GM21737 (cell line): ENCODE data around the gene SPRY4.
"Not testable (repeated sequence)": the region's sequence is repeated elsewhere in the genome, so short reads cannot be mapped to it uniquely, and the experiment has no call there.

ENCODE experiments used
- ATAC-seq: cut with Tn5 transposase; IDR thresholded peaks from one replicate; pipeline ENCODE4 v1.9.1; 2021; ENCODE audit warnings: mild to moderate bottlenecking, moderate library complexity; ENCODE audit not compliant: unreplicated experiment

SPRY4 gene

DNA sequence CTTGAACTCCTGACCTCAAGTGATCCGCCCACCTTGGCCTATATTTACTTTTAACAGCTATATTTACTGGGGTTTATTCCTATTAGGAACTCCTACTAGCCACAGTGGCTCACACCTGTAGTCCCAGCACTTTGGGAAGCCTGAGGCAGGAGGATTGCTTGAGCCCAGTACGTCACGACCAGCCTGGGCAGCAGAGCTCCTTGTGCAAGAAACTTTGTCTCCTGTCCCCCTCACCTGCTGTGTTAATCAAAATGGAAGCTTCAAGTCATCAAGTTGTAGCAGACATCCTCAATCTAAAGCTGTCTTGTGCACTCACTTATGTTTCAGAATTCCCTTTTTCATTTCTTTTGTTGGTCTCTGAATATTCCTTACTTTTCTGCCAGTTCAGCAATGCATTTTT is 15.0 kb upstream of the SPRY4 start:
- ATAC-seq = no peak

GRCh38 chr5:142334538-142334937 is 9.7 kb upstream of the SPRY4 start:
- ATAC-seq = no peak

DNA sequence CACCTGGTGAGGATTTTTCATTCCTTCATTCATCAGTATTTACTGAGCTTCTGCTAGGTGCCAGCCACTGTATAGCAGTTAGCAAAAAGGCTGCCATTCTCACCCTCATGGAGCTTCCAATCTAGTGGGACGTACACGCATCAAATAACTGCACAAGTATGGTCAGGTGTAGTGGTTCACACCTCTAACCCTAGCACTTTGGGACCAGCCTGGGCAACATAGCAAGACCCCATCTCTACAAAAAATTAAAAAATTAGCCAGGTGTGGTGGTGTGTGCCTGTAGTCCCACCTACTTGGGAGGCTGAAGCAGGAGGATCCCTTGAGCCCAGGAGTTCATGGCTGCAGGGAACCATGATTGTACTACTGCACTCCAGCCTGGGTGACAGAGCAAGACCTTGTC is 8.9 kb upstream of the SPRY4 start:
- ATAC-seq = not testable (repeated sequence)

DNA sequence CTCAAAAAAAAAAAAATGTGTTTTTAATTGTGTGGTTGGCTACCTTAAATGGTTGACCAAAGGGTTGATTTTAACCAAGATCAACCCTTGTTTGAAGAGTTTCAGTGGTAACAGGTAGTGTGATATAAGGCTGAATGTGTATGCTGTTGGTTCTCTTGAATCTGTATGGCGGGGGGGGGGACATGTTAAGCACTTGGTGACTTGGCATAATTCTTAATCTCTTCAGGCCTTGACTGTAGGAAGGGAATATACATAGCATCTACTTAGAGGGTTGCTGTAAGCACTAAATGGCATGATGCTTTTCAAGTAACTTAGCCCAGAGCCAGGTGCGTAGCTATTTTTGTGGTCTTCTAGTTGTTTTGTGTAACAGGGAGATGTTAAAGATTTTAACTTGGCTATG is 5.6 kb upstream of the SPRY4 start:
- ATAC-seq = no peak

DNA sequence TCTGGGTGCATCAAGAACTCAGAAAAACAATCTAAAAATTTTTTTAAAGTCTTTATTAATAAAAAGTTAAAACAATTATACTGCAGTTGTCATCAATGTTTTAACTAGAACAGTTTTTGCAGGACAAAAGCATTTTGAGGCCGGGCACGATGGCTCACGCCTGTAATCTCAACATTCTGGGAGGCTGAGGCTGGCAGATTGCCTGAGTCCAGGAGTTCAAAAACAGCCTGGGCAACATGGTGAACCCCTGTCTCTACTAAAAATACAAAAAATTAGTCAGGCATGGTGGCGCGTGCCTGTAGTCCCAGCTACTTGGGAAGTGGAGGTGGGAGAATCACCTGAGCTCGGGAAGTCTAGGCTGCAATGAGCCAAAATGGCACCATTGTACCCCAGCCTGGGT is 5.2 kb upstream of the SPRY4 start:
- ATAC-seq = no peak

- no peak for ATAC-seq
Observed at GRCh38 chr5:142327111-142327842, 2.5 kb upstream of the SPRY4 start.

DNA sequence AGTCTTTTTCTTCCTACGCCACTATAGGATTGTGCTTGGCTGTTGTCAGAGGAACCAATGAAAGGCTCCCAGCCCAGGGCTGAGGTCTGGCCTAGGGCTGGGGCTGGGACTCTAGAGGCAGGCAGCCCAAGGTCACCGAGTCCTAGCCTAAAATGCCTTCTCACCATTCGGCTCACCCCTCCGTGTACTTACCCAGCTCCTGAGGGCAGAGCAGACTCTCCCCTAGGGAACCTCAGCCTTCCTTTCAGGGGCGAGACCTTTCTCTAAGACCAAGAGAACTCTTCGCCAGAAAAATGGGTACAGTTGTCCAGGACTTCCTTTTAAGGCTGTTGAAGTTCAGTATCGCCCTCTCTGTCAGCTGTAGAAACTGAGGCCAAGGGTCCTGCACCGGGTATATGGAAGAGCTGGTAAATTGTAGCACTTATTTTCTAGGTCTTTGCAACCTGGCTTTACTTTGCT is 1.7 kb upstream of the SPRY4 start:
- ATAC-seq = no peak

DNA sequence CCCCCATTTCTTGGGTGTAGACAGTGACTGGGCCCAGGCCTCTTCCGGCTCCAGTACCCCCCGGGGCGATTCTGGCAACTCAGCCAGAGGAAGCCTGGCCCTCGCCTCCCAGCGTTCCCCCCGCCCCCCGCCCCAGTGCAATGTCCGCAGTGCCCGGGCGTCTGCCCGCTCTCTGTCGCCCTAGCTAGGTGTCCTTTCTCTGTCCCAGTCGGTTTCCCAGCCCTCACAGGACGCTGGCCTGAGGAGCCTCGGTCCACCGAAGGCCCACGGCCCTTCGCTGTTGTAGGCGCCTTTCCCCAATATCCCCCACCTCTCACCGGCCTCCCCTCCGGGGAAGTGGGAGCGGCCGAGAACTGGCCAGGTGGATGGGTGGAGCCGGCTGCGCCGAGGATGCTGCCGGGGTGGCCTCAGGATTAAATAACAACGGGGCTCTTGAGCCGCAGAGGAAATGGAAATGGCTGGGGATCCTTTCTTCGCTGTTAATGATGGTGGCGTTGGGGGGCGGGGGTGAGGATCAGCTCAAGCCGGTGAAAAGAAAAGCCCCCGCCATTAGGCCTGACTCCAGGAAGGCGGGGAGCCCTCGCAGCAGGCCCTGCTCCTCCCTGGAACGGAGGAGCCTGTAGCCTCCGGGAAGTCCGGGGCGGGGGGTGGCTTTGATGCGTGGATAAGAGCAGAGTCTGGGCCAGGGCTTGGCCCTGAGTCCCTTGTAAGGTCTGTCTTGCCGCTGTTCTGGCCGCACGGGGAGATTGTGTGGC is 1.1 kb upstream of the SPRY4 start:
- ATAC-seq = no peak

- ATAC-seq = peak; percentile 34
Observed at GRCh38 chr5:142324136-142324870, 518 bp downstream of the SPRY4 start.

DNA sequence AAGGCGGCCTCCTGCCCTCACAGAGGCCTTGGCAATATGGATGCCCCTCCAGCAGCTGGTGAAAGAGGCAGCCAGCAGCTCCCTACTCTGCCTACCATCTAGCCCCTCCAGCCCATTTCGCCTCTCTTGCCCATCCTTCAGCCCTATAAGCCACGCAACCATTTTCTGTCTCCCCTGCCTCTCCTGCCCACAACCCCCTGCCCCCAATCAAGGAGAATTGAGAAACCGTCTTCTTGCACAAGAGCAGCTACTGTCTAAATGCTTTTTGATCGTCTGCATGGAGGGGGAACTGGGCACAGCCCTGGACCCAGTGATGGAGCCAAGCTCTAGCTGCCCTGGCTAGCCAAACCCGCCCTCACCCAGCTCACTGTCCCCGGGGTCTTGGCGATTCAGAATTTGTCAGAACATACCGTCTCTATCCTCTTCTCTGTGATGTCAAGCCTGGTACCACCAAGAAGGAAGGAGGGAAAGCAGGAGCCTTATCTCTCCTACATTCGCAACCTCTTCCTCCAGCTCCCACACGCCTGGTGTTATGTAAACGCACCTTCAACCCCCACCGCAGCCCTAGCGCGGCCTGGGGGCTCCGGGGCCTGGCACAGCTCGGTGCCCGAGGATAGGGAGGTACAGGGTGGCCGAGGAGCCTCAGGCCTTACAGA is 1.2 kb downstream of the SPRY4 start:
- no peak for ATAC-seq

- ATAC-seq = no peak
Observed at GRCh38 chr5:142322747-142323479, 1.9 kb downstream of the SPRY4 start.

DNA sequence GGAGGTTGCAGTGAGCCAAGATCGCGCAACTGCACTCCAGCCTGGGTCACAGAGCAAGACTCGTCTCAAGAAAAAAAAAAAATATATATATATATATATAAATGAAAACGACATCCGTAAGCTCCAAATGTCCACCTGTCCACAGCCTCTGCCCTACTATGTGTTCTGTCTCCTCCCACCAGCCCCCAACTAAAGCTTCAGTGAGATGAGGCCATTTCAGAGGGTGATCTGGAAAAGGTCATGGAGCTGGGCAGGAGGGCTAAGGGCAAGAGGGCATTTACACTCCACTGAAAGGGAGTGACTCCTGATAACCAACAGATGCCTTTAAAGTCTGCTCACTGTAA is 2.4 kb downstream of the SPRY4 start:
- no peak for ATAC-seq

DNA sequence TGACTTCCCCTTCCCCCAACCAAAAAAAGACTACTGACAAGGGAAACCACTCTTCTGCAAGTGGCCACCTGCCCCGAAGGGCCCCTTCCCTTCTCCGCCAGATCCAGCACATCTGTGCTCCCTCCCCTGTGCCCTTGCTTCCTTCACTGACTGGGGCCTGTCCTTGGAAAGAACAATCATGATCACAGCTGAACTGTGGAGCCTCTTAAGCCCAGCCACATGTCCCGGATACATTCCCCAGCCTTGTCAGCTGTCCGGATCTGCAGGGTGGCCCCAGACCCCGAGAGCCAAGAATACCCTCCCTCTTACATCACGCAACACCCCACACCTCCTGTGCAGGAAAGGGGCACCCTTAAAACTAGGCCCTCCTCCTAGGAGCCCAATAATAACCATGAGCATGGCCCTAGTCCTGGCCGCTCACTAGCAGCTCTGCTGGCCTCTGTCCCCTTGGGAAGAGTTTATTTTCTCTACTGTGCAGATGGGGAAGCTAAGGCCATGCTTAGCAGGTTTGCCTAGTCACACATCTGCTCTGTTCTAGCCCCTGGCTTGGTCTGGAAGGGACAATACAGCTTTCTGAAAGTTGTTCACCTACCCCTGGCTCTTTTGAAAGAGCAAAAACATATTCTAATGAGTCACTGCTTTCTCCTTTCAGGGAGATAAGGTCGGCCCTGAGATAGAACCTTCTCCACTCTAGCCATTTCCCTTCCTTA is 3.8 kb downstream of the SPRY4 start:
- ATAC-seq = no peak

DNA sequence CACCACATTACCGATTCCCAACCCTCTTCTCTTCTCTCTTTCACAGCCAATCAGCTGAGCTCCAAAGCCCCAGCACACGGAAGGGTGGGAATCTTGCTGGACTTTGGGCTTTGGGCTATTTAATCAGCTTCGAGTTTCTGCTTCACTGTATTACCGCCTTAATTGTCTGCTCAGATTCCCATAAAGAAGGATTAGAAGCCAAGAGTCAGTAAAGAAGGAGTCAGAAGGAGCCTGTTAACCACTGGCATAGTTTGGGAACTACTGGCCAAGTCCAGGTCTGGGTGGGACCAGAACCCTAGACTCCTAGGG is 4.4 kb downstream of the SPRY4 start:
- no peak for ATAC-seq

DNA sequence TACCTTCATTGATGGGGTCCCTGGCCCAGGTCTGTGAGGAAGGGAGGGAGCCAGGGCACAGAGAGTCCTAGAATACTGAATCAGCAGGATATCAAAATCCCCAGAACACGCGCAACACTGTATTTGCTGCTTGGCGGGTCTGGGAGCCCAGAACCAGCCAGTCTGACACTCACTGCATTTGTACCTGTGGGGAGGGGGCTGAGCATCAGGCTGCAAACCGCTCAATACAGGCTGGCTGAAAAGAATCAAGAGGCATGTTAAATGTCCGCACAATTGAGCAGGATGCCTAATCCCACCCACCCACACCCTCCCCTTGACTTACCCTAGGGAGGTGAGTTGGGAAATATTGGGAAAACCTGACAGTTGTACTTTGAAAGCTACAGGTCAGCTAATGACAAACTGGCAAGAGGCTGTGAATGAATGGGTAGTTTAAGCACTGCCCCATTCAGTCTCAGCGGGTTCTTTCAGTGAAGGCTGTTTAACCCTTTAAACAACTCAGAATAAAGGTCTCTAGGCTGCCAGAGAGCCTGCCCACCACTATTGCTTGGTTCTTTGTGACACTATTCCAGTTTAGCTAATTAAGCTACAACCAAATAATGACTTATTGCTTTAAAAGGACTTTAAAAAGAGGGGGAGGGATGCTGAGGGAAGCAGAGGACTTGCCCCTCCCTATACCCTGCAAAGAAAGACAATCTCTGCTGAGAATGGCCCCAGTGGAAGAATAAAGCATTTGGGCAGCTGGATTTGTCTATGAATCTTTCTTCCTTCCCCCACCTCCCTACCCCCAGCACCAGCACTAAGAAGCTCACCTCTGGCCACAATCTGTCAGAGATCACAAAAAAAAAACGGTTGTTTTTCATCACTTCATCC is 5.0 kb downstream of the SPRY4 start:
- ATAC-seq = no peak

DNA sequence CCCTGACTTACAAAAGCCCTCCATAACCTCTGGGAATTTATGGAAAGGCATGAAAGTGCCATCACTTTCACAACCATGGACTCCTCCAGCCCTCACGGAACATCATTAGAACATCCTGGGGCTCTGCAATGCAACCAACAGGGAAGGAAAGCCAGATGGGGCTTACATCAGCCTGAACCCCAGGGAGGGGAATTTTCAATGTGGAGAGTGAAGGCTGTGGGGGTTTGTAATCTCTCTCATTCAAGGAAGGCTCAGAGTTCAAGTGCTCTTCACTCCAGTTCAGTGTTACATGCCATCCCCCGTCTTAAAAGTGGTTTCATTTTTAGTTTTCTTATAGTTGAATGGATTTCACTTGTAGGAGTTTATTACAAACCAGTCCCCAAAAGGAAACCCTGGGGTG is 5.7 kb downstream of the SPRY4 start:
- no peak for ATAC-seq

- no peak for ATAC-seq
Observed at GRCh38 chr5:142317753-142318152, 7.1 kb downstream of the SPRY4 start.

GRCh38 chr5:142317173-142317572 is 7.6 kb downstream of the SPRY4 start:
- no peak for ATAC-seq

- ATAC-seq = no peak
Observed at GRCh38 chr5:142316681-142317080, 8.1 kb downstream of the SPRY4 start.
